Neural crest cell (in vitro differentiated cells): Measurements from ENCODE around the gene FAM168A. TPM values are rescaled to one million over a fixed set of nuclear protein-coding genes. Genes with fewer than 3 reads are reported as not detected.
A peak's percentile ranks its signal among the peaks of the same experiment; 100 is the strongest.

Source experiments
- DNase-seq: peaks from one replicate; pipeline ENCODE4 v3.0.0; 2021; ENCODE audit warnings: low read depth, mixed read lengths, low spot score
- H3K27ac Mint-ChIP-seq: one replicate; pipeline ENCODE4 v1.8.0; 2021; ENCODE audit warnings: mild to moderate bottlenecking, mixed read lengths; ENCODE audit not compliant: unreplicated experiment
- H3K27me3 Mint-ChIP-seq: 2 replicates; pipeline ENCODE4 v1.8.0; 2021; ENCODE audit warnings: low read depth, mild to moderate bottlenecking, mixed read lengths
- H3K36me3 Mint-ChIP-seq: 2 replicates; pipeline ENCODE4 v1.8.0; 2021; ENCODE audit warnings: low read depth, mild to moderate bottlenecking, mixed read lengths
- H3K4me1 Mint-ChIP-seq: 2 replicates; pipeline ENCODE4 v1.8.0; 2021; ENCODE audit warnings: mixed read lengths
- H3K4me3 Mint-ChIP-seq: one replicate; pipeline ENCODE4 v1.8.0; 2021; ENCODE audit warnings: mild to moderate bottlenecking, mixed read lengths
- H3K9me3 Mint-ChIP-seq: 2 replicates; pipeline ENCODE4 v1.8.0; 2021; ENCODE audit warnings: mixed read lengths
- CTCF ChIP-seq: fragments of 200-600 bp; sonication (generic); conservative IDR thresholded peaks from 2 replicates; pipeline ENCODE4 v1.5.0; 2021; ENCODE audit warnings: antibody characterized with exemption, mild to moderate bottlenecking
- total RNA-seq: library from RNA; stranded (reverse); gene quantifications from 2 replicates; pipeline ENCODE4 v1.2.1, GENCODE V29; 2021

The FAM168A gene
- total RNA-seq, 1 donor from 2014 or later = 46.6 TPM

DNA sequence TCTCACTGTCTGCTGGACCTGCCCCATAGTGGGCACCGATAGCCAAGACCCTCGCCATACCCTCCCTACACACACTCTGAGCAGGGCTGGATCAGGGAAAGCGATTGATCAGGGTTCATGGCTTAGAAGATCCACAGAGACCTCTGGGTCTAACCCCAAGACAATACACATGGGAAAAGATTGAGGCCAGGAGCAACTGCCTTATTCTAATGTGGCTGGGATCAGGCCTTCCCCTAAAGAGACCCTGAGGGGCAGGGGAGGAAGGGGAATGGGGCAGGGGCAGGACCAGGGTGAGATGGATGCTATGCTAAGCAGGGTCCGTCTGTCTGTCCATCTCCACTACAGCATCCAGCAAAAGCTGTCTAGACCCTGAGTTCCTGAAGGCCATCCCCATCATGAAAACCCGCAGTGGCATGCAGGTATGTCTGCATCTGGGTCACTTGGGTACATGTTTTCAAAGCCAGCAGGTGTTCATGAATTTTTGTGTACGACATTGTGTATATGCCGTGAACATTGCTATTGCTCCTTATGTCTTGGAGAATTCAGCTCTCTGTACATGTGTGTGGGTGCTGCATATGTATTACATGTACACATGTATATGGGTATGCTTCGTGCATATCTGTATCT is 237.1 kb downstream of the FAM168A start:
- no peak for TF ChIP-seq CTCF
- Mint-ChIP-seq H3K27ac (no peak overlapping the region), H3K4me3 (no peak overlapping the region), H3K36me3 (peaks cover 5% of the 10 kb centered on the region), H3K9me3 (no peaks in the 10 kb centered on the region), H3K4me1 (peaks cover 4% of the 10 kb centered on the region), H3K27me3 (no peaks in the 10 kb centered on the region)
- DNase-seq = no peak

GRCh38 chr11:73359930-73360742 is 237.8 kb downstream of the FAM168A start:
- Mint-ChIP-seq H3K27me3 (no peaks in the 10 kb centered on the region), H3K4me3 (no peak overlapping the region), H3K36me3 (peaks cover 5% of the 10 kb centered on the region), H3K27ac (no peak overlapping the region), H3K4me1 (peaks cover 4% of the 10 kb centered on the region), H3K9me3 (no peaks in the 10 kb centered on the region)
- DNase-seq = peak; percentile 45
- peak; percentile 60 for TF ChIP-seq CTCF

DNA sequence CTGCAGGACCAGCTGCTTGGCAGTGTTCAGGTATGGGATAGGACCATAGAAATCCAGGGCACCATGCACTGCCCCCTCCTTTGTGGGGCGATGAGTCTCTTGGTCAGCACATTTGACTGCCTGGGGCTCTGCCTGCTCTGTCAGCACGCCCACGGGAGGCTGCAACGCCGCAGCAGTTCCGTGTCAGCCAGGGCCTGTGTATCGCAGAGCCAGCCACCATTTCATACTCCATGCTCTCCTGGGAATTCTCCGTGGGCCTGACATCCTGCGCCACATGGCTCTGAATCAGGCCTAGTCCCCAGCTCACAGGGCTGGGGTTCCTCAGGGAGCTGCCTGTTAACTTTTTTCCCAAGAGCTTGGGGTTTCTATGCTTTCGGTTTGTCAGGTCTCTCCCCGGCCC is 238.6 kb downstream of the FAM168A start:
- Mint-ChIP-seq H3K36me3 (peaks cover 5% of the 10 kb centered on the region), H3K27me3 (no peaks in the 10 kb centered on the region), H3K9me3 (no peaks in the 10 kb centered on the region), H3K4me1 (peaks cover 4% of the 10 kb centered on the region), H3K27ac (no peak overlapping the region), H3K4me3 (no peak overlapping the region)
- no peak for TF ChIP-seq CTCF
- no peak for DNase-seq

- DNase-seq = no peak
- H3K4me3 Mint-ChIP-seq = no peak overlapping the region
- H3K27ac Mint-ChIP-seq = peak overlapping the region; percentile 78
- H3K27me3 Mint-ChIP-seq = no peaks in the 10 kb centered on the region
- no peak for TF ChIP-seq CTCF
- H3K4me1 Mint-ChIP-seq = peaks cover 4% of the 10 kb centered on the region
- no peaks in the 10 kb centered on the region for H3K9me3 Mint-ChIP-seq
- peaks cover 5% of the 10 kb centered on the region for H3K36me3 Mint-ChIP-seq
Observed at GRCh38 chr11:73358071-73358470, 239.8 kb downstream of the FAM168A start.

DNA sequence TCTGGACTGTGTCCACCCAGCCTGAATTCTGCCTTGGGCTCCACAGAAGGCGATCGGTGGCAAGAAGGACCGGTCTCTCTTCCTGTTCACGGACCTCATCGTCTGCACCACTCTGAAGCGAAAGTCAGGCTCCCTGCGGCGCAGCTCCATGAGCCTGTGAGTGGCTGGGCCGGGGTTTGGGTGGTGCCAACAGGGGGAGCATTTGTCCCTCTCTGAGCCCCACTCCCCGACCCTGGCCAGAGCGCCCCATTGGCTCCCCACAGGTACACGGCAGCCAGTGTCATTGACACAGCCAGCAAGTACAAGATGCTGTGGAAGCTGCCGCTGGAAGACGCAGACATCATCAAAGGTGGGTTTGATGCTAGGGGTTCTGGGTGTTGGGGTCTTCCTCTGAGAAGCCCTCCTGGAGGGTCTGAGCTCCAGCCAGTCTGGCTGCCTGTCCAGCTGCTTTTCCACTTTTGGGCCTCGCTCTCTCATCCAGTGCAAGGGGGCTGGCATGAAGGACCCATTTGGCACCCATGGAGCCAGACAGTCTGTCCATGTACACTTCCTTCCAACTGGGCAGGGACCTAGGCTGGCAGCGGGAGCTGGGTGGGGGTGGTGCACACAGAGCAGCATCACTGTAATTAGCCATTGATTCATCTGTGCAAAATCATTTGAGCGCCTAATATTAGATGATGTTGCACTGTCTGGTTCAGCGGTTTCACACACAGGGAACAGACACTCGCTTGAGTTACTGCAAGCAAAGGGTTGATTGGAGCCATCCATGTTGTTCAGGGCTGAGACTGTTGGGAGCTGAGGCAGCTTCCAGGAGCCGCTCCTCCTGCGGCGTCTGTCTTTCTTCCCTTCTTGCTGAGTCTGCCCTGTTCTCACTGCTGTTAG is 240.7 kb downstream of the FAM168A start:
- Mint-ChIP-seq H3K4me1 (peaks cover 4% of the 10 kb centered on the region), H3K9me3 (no peaks in the 10 kb centered on the region), H3K36me3 (peaks cover 3% of the 10 kb centered on the region), H3K27ac (peak overlapping the region; percentile 78), H3K4me3 (no peak overlapping the region), H3K27me3 (no peaks in the 10 kb centered on the region)
- TF ChIP-seq CTCF = no peak
- DNase-seq = no peak
